Erythroblast (primary cell): Measurements from ENCODE around the gene SUGP2.

ENCODE experiments used
- GATA1 ChIP-seq: IDR thresholded peaks from 2 replicates; pipeline ENCODE4 v1.6.1; 2011; ENCODE audit warnings: low read depth, mild to moderate bottlenecking, control low read depth, low read length, moderate library complexity
- POLR2A ChIP-seq: IDR thresholded peaks from 2 replicates; pipeline ENCODE4 v1.6.1; 2011; ENCODE audit warnings: mild to moderate bottlenecking, low read length

DNA sequence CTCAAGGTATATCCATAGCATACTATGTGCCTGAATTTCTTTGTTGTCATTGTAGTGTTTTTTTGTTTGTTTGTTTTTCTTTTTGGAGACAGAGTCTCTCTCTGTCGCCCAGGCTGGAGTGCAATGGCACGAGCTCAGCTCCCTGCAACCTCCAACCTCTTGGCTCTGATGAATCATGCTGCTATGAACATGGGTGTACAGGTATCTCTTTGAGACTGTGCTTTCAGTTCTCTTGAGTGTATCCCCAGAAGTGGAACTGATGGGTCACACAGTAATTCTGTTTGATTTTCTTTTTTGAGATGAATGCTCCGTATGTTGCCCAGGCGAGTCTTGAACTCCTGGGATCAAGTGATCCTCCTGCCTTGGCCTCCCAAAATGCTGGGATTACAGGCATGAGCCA, 16.8 kb upstream of the SUGP2 start:
- TF ChIP-seq POLR2A = no peak
- TF ChIP-seq GATA1 = no peak
